Putamen (tissue), 1 donor: Measurements from ENCODE around the gene UNC13D.
A peak's percentile ranks its signal among the peaks of the same experiment; 100 is the strongest.

Experiments used
- DNase-seq: peaks from one replicate; pipeline ENCODE4 v3.0.0-alpha.2; 2016; ENCODE audit warnings: low spot score

Gene UNC13D

DNA sequence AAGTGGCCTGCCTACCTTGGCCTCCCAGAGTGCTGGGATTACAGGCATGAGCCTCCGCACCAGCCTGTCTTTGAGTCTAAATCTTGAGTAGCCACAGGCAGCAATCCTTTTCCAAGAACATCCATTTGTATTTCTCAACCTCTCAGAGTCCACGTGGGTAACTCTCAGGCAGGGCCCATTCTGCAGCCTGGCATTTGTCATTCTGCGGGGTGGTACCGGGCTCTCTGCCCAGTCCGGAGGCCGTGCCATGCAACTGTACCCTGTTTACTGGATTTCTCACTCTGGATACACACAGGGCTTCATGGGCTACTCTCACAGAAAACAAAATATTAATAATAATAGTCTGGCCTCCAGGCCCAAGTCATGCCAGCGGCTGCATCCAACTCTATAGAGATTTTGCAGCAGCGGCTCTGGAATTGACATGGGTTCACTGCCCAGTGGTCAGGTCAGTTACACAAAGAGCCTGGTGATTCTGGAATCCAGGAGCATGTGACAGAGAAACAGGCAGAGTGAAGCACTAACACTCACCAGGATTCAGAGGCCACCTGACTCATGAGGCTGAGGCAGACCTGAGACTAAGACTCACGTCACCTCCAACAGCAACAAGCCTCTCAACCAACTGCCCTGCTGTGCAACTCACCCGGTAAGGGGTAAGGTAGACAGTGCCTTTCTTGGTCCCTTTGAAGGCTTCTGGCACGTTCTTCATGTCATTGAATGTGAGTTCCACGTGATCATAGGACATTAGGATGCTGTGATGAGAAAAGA is 6.9 kb upstream of the UNC13D start:
- DNase-seq = peak; percentile 69

- DNase-seq = no peak
Observed at GRCh38 chr17:75849724-75850123, 5.5 kb upstream of the UNC13D start.

DNA sequence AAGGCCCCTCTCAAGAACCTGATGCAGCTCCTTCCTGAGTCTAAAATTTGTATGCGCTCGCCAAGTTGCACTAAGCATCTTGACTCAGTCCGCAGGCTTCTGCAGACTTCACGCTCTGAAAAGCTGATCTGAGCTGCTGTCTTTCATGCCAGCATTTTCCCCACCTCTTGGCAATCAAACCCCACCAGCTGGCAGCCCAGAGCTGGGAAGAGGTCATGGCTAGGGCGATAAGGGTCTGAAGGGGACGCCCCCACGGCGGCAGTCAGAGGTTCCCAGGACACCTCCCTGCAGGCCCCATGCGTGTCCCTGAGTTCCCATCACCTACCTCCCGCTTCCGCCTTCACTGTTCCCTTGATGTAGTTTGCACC is 5.1 kb upstream of the UNC13D start:
- DNase-seq = no peak

GRCh38 chr17:75848523-75849278 is 4.5 kb upstream of the UNC13D start:
- DNase-seq = no peak

GRCh38 chr17:75847614-75848522 is 3.7 kb upstream of the UNC13D start:
- no peak for DNase-seq

DNA sequence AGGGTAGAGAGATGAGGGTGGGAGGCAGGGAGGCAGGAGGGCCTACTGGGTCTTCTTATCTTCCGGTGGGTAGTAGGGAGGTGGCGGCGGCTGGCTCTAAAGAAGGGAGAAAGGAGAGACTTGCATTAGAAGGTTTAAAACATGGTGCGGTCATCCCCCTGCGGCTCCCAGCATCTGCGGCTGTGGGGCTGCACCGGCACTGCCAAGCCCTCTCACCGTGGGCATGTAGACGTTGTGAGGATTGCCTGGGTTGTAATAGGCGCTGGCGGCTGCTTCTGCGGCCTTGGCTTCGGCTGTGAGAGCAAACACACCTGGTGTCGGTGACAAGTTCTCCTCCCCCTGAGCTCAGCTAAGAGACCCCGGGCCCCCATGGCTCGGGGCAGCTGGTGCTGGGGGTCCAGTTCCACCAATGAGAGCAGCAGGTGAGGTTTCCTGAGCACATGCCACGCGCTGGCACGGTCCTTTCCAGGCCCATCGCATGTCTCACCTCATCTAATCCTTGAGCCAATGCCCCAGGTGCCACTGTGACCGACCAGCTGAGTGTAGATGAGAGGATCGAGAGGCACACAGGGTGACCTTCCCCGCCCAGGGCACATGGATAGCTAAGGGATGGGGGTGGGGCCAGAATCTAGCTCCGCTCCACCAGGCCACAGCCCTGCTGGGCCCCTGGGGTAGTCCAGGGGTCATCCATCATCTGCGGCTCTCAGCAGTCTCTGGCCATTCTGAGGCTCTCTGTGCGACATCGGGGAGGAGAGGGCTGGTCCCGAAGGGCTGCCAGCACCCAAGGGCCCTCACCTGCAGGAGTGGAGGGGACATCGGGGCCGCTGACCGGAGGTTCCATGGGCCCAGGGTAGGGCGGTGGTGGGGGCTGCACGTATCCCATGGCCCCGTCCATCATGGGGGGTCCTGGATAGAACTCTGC is 2.7 kb upstream of the UNC13D start:
- DNase-seq = no peak

DNA sequence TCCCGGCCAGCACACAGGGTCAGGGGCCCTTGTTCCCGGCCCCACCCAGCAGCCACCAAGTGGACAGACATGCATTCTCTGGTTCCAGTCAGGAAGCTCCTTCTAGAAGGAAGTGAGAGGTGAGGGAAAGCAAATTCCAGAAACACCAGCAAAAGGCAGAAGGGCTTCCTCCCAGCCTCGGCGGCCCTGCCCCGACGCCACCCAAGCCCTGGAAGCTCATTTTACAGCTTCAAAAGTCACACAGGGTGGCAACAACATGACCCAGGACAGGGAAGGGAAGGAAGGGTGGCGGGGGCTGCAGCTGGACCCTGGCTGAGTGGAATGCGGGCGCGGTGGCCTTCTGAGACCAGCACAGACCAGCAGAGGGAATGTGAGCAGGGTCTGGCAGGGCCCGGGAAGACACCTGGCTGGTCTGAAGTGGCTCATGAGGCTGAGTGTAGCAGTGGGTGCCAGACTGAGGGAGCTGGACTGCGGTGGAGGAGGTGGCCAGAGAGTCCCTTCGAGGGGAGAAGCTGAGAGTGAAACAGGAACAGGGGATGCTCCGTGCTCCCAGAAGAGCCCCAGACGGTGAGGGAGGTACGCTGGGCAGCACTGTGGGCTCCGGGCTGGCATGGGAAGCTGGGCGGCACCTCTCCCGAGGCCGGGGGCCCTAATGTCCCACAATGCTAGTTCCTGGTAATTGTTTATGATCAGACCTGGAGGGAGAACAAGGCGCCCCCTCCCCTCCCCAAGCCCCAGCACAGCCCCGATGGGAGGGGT is 1.9 kb upstream of the UNC13D start:
- no peak for DNase-seq

DNA sequence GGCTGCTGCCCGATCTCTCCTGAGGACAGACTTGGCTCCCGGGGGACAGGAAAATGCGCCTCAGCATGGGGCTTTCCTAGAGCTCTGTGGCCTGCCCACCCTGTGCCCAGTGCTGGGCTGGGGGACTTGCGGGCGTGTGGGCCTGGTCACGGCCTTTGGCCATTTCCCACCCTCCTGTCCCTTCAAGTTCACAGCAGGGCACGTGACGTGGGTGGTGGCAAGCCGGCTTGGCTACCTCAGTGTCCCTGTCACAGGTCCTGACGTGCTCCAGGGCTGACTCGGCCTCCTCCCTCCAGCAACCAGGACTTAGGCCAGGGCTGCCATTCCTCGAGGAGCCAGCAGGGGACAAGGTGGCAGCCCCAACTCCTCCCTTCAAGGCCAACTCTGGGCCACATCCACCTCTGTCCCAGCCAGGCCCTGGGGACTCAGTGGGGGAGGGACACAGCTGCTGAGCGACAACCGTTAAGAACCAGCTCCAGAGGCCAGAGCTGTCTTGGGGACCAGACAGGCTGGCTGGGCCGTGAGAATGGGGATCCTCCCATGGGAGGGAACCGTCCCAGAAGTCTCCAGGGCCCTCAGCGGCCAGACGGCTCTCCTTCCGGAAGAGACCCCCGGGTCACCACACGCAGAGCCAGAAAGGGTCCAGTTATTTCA is 981 bp upstream of the UNC13D start:
- DNase-seq = peak; percentile 67

DNA sequence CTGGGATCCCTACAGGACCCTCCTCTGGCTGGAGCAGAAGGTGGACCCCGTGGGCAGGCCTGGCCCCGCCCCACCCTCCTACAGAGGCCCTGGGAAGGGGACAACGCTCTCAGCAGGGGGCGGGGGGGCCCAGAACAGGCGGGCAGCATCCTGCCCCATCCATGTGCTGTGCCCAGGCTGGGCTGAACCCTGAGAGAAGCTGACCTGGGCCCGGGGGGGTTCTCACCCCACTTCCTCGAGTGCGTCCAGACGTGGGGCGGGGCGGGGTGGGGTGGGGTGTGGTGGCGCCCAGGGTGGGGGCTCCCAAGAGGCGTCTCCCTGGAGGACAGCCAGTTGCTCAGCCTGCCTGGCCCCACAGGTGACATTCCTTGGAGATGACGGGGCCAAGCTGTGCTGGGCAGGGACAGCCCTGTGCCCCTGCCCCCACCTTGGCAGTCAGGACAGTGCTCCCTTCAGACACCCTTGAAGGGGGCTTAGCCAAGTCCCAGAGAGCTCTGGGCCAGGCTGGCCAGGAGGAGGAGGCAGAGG is 390 bp upstream of the UNC13D start:
- no peak for DNase-seq

DNA sequence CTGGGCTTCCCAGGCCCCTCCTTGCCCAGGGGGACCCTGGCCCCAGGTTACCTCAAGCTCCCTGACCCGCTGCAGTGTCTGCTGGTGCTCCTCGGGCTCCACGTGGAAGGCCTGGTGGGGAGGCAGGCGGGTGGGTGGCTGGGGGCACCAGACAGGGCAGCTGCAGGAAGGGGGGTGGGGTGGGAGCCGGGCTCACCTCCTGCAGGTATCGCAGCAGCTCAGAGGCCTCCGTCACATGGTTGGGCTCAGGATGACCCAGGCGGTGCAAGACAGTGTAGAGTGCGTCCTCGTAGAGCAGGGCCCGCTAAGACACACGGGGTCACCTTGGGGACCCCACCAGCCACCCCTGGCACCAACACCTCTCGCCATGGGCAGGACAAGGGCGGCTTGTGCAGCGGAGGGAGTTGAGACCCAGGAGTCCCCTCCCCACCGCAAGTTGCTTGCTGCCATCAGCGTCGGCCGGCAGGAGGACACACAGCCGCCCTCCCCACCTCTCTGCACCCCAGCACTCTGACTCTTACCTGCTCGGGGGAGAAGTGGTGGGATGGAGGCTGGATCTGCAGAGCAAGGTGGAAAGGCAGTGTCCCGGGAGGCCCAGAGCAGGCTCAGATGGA is 1.1 kb downstream of the UNC13D start:
- no peak for DNase-seq

- DNase-seq = no peak
Observed at GRCh38 chr17:75842411-75842810, 1.8 kb downstream of the UNC13D start.

DNA sequence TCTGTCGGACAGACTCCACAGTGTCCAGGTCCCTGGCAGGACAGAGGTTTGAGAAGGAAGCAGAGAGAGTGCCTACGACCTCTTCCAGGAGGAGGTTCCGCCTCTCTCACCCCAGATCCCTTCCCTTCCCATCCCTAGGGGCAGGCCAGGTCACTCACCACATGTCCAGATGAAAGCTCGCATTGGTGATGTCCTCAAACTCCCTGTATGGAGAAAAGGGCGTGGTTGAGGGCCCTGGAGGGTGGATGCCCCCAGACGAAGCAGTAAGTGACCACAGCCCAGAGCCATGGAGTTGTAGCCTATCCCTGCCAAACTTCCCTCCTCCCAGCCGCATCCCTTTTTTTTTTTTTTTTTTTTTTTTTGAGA is 3.4 kb downstream of the UNC13D start:
- no peak for DNase-seq

DNA sequence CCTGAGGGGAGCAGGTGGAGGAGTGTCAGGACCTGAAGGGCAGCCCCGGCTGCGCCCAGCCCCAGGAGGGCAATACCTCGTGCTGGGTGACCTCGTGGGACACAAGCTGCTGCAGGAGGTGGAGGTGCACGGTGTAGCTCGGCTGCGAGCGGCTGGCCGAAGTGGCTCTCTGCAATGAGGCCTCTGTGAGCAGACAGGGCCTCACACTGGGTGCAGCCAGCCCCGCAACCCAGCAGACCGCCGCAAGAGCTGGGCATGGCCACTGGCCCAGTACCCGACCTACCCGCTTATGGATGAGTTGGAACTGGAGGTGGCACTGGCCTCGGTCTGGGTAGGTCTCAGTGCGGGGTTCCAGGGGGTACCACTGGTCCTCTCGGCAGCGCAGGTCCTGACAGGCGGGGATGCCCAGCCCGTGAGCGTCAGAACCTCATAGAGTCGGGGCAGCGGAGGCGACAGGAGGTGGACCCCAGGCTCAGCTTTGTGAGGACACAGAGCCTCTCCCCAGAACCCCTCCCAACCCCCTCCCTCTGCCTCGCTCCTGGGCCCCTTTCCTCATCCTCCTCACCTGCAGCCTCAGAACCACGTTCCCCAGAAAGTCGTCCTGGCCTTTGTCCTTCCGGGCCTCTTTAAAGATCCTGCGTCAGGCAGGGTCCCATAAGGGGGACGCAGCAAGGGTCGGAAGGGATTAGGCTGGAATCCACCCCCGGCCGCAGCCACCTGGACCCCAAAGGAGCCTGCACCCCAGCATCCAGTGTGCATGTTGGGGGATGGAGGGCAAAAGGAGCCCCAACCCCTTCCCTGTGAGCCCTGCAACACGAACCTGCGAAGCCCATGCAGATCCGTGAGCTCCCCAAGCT is 4.0 kb downstream of the UNC13D start:
- DNase-seq = no peak

GRCh38 chr17:75838410-75838809 is 5.8 kb downstream of the UNC13D start:
- no peak for DNase-seq

DNA sequence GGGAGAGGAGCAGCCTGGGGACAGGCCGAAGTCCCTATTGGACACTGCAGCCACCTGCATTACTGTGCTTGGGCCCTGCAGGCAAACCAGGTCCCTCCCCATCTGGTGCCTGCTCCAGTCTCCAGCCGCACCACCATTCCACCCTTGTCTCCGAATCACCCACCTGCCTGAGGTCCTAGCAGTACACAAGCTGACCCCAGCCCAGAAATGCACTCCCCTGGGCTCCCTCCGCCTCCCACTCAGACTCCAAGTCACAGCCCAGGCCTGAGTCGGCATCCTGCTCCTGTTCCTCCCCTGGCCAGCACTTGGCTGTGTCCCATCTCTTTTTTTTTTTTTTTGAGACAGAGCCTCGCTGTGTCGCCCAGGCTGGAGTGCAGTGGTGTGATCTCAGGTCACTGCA is 6.3 kb downstream of the UNC13D start:
- DNase-seq = no peak

DNA sequence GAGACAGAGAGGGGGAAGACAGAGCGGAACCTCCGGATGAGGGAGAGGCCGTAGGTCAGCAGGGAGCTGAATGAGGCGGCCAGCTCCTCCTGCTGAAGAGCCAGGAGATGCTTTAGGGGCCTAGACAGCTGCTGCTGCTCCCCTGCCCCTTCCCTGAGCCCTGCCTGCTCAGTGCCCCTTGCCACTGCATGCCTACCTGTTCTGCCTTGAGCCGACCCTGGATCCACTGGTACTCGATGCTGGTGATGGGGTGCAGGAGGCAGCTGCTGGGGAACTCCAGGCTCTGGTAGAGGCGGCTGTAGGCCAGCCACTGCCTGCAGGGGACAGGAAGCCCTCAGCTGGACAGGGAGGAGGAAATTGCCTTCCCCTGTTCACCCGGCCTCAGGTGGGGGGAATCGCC is 7.6 kb downstream of the UNC13D start:
- no peak for DNase-seq

GRCh38 chr17:75835654-75835987 is 8.6 kb downstream of the UNC13D start:
- no peak for DNase-seq

DNA sequence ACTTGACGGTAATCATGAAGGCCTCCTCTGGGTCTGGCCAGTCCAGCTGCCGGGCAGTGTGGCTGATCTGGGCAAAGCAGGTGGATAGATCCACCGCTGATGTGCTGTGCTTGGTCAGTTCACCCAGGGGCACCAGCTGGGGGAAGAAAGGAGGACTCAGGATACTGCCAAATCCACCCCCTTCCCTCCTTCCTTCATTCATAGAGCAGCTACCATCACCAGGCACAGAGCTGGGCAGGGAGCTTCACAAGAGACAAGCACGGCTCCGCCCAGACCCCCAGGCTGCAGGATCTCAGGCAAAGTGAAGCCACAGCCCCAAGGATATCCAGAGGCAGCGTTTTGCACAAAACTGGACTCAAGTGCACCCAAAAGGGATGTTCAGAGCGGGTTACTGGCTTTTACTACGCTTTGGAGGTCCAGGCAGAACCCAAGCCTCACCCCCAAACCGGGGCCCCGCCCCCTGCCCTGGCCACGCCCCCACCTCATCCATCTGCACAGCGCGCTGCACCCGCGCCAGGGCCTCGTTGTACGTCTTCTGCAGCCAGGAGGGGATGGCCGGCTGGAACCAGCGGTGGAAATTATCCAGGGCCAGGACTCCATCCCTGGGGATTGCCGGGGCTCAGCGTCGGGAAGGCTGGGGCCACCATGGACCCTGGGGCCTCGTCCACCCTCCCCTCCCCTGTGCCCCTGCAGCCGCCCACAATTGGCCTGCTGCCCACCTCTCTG is 9.1 kb downstream of the UNC13D start:
- DNase-seq = no peak
